Ovary (tissue), 9 donors: ENCODE measurements around the gene FXYD1. TPM values are rescaled to one million over a fixed set of nuclear protein-coding genes. Genes with fewer than 3 reads are reported as not detected.

Source experiments
- DNase-seq, 5 donors: peaks; one replicate each; pipeline ENCODE4 v3.0.0-alpha.2; 2019 to 2020
- H3K27ac ChIP-seq, 2 donors: fragments of 200-600 bp; one replicate each; pipeline versions ENCODE4 v1.5.1 to v1.8.0; 2019 to 2022
- H3K27me3 ChIP-seq: fragments of 200-600 bp; one replicate; pipeline ENCODE4 v1.8.0; 2022
- H3K36me3 ChIP-seq: fragments of 200-600 bp; sonication (generic); one replicate; pipeline ENCODE4 v1.5.1; 2019
- H3K4me1 ChIP-seq: one replicate; pipeline ENCODE4 v1.8.1; 2013; ENCODE audit warnings: mild to moderate bottlenecking, moderate library complexity; ENCODE audit not compliant: insufficient read depth
- H3K4me3 ChIP-seq: fragments of 200-600 bp; sonication (generic); one replicate; pipeline ENCODE4 v1.5.1; 2017
- H3K9me3 ChIP-seq, 2 donors: fragments of 200-600 bp in 1 of 2; sonication (generic) in 1 of 2; one replicate each; pipeline versions ENCODE4 v1.5.1 to v1.8.1; 2013 to 2019; ENCODE audit warnings: mild to moderate bottlenecking in 1 of 2, moderate library complexity in 1 of 2
- EP300 ChIP-seq: sonication (generic); formaldehyde crosslinking; IDR thresholded peaks from one replicate; pipeline ENCODE4 v1.6.1; 2017; ENCODE audit warnings: antibody characterized with exemption
- POLR2A ChIP-seq: fragments of 450-650 bp; IDR thresholded peaks from one replicate; pipeline ENCODE4 v1.6.1; 2017; ENCODE audit warnings: antibody characterized with exemption, mild to moderate bottlenecking, moderate library complexity
- WGBS, 3 donors: extraction: QIAGEN DNeasy Blood & Tissue Kit in 1 of 3; methylation state at CpG; one replicate each; pipeline versions ENCODE4 v1.1.5 to v1.1.7; 2013 to 2017; 5-methylcytosine and 5-hydroxymethylcytosine counted together
- intact Hi-C, 4 donors: fragments of 100-400 bp; cut with DNase I; formaldehyde crosslinking; loops; one replicate each; pipeline versions ENCODE4 v1.11.0 to v1.15.1; 2022 to 2023
- polyA plus RNA-seq, 2 donors: library from polyadenylated mRNA; stranded (reverse); fragments of 200-250 nt in 1 of 2; fragments of 350-450 nt in 1 of 2; fragmentation: Illumina TruSeq in 1 of 2; extraction: RNeasy Lipid Tissue Mini Kit (QIAGEN cat#74804) in 1 of 2; gene quantifications; one replicate each; pipeline ENCODE4 v1.2.3, GENCODE V29; 2013 to 2014
- total RNA-seq, 7 donors: library from RNA; depleted of rRNA in 2 of 7; stranded (reverse); fragments of >200 nt in 2 of 7; fragmentation: NEBNext Ultra II Directional in 3 of 7; extraction: Animal tissue kit (Norgen Biotek cat#: 25700) in 3 of 7; gene quantifications; one replicate each; pipeline versions ENCODE4 v1.1.0 to v1.2.4, GENCODE V29; 2016 to 2023
- TF ChIP-seq, protein P1 (sequence below), 3 donors: fragments of 450-650 bp in 2 of 3; fragments of 200-600 bp in 1 of 3; IDR thresholded peaks; one replicate each; pipeline versions ENCODE4 v1.5.1 to v1.8.0; 2016 to 2022; ENCODE audit warnings: antibody characterized with exemption in 3 of 3, mild to moderate bottlenecking in 1 of 3
- donor health status: DM: no; HTN: no; CAD: no; lungs with moderate emphysema.
- donor health status: DM: no; HTN: no; CAD: no.
- donor health status: Bipolar disorder and iron deficiency.
- donor health status: DM: yes; HTN: yes; CAD: no.
- donor health status: DM: no; HTN: no; CAD: no.
- donor health status: DM: yes; HTN: yes; CAD: no.

FXYD1 gene
- total and polyA plus RNA-seq, 9 donors: 26.7 to 204 (median 95.8) TPM

DNA sequence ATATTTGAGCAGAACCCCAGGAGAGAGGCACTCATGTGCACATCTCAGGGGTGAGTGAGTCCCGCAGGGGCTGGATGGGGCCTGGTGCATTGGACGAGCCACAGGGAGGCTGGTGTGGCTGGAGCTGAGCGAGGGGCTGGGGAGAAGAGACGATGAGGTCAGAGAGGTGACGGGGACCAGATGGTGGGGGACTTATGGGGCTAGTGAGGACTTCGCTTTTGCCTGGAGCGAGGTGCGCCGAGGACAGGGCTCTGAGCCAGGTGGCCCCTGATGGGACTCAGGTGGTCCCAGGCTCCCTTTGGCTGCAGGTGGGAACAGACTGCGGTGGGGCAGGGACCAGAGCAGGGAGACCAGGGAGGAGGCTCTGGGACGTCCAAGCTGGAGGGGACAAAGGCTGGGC lies 29.9 kb upstream of the FXYD1 start:
- Histone ChIP-seq H3K36me3 (no peaks in the 10 kb centered on the region), H3K9me3 (no peaks in the 10 kb centered on the region), H3K4me1 (no peaks in the 10 kb centered on the region), H3K4me3 (no peak overlapping the region), H3K27me3 (no peaks in the 10 kb centered on the region), H3K27ac (no peak overlapping the region)
- intact Hi-C loops: no loop called here
- WGBS, 3 donors: 76 to 81% (median 80%) methylated on average over 11 of the region's 11 CpGs
- no peak for TF ChIP-seq POLR2A
- TF ChIP-seq, protein P1, sequence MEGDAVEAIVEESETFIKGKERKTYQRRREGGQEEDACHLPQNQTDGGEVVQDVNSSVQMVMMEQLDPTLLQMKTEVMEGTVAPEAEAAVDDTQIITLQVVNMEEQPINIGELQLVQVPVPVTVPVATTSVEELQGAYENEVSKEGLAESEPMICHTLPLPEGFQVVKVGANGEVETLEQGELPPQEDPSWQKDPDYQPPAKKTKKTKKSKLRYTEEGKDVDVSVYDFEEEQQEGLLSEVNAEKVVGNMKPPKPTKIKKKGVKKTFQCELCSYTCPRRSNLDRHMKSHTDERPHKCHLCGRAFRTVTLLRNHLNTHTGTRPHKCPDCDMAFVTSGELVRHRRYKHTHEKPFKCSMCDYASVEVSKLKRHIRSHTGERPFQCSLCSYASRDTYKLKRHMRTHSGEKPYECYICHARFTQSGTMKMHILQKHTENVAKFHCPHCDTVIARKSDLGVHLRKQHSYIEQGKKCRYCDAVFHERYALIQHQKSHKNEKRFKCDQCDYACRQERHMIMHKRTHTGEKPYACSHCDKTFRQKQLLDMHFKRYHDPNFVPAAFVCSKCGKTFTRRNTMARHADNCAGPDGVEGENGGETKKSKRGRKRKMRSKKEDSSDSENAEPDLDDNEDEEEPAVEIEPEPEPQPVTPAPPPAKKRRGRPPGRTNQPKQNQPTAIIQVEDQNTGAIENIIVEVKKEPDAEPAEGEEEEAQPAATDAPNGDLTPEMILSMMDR (IDR thresholded peaks at IDR 0.05): no peak
- TF ChIP-seq EP300: no peak
- DNase-seq: no peak

DNA sequence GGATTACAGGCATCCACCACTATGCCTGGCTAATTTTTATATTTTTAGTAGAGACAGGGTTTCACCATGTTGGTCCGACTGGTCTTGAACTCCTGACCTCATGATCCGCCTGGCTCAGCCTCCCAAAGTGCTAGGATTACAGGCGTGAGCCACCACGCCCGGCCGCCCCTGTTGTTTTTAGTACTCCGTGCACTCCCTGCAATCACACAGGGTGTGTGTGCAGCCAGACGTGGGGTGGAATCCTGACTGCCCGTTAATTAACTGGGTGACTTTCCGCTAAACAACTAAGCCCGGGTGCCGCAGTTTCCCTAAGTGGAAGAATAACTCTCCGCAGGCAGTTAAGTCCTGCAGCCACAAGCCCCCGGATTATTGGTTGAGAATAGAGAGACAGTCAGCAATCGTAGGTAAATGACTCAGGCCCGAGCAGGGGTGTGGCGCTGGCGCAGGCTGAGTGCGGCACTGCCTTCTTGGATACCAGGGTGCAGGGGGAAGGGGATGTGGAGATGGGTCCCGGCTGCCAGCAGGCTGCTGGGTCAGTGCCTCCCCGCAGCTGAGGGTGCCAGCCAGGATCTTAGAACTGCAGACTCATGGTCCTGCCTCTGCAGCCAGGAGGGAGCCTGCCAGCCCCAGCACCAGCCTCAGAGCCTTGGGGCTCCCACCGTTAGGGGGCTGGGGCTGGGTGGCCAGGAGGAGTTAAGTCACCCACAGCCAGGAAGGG lies 29.1 kb upstream of the FXYD1 start:
- Histone ChIP-seq H3K4me1 (no peaks in the 10 kb centered on the region), H3K27ac (no peak overlapping the region), H3K9me3 (no peaks in the 10 kb centered on the region), H3K4me3 (no peak overlapping the region), H3K27me3 (no peaks in the 10 kb centered on the region), H3K36me3 (no peaks in the 10 kb centered on the region)
- intact Hi-C loops: no loop called here
- DNase-seq: no peak
- 67 to 78% (median 72%) methylated on average over 22 of the region's 22 CpGs for WGBS, 3 donors
- TF ChIP-seq EP300: no peak
- TF ChIP-seq POLR2A: no peak
- TF ChIP-seq, protein P1 (IDR thresholded peaks at IDR 0.05): no peak

DNA sequence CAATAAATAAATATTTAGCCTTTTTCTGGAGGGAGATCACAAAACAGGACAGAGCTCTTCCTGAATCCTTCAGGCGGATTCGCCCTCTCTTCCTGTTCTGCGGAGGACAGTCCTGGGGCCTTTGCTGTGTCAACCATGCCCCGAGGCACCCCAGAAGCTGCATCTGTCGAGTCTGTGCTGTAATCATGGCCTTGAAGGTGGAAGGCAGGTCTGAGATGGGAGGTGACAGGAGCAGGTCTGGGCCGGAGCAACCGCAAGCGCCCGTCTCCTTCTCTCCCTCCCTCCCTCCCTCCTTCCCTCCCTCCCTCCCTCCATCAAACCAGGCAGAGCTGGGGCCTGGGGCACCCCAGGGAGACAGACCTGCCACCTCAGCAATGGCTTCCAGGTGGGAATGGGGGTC lies 27.6 kb upstream of the FXYD1 start:
- H3K36me3 ChIP-seq: no peaks in the 10 kb centered on the region
- TF ChIP-seq POLR2A: no peak
- TF ChIP-seq EP300: no peak
- TF ChIP-seq, protein P1 (IDR thresholded peaks at IDR 0.05): no peak
- intact Hi-C loops: no loop called here
- no peak overlapping the region for H3K27ac ChIP-seq
- peaks cover 4% of the 10 kb centered on the region for H3K4me1 ChIP-seq
- H3K27me3 ChIP-seq: no peaks in the 10 kb centered on the region
- DNase-seq: no peak
- H3K9me3 ChIP-seq: no peaks in the 10 kb centered on the region
- WGBS, 3 donors: 41 to 57% (median 45%) methylated on average over 7 to 9 of the region's 9 CpGs
- H3K4me3 ChIP-seq: no peak overlapping the region

DNA sequence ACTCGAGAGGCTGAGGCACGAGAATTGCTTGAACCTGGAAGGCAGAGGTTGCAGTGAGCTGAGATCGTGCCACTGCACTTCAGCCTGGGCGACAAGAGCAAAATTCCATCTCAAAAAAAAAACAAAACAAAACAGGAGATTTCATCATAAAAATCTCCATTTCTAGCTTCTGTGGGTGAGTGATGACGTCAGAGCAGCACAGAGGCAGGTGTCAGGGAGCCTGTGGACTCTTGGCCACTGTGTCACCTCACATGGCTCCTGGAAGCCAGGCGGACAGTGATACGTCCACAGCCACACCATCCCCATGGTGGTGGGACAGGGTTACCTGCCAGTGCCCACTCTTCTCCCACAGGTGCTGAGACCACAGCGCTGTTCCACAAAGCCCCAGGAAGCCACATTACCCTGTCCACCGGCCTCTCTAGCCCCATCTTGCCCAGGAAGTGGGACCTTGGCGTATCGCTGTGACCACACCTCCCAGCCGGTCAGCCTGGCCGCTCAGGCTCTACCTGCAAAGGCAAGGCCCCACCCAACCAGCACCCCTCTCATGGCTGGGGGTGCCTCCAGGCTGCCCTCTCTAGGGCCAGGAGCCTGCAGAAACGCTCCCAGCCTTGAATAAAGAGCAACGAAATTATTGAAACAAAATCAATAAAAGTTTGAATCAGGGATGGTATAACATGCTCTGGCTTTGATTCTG lies 25.5 kb upstream of the FXYD1 start:
- intact Hi-C loops: no loop called here
- no peak for DNase-seq
- TF ChIP-seq, protein P1 (IDR thresholded peaks at IDR 0.05): no peak
- TF ChIP-seq EP300: no peak
- TF ChIP-seq POLR2A: no peak
- H3K4me3 ChIP-seq: no peak overlapping the region
- H3K4me1 ChIP-seq: peaks cover 6% of the 10 kb centered on the region
- 83 to 89% (median 84%) methylated on average over 15 of the region's 15 CpGs for WGBS, 3 donors
- no peaks in the 10 kb centered on the region for H3K36me3 ChIP-seq
- H3K9me3 ChIP-seq: no peaks in the 10 kb centered on the region
- H3K27ac ChIP-seq: no peak overlapping the region
- H3K27me3 ChIP-seq: no peaks in the 10 kb centered on the region
